ENCODE results near the gene ZNF699. TPM values are rescaled to one million over a fixed set of nuclear protein-coding genes. Genes with fewer than 3 reads are reported as not detected.
"Not testable (repeated sequence)": the region's sequence is repeated elsewhere in the genome, so short reads cannot be mapped to it uniquely, and the experiment has no call there.

The ZNF699 gene
- total RNA-seq, 1 donor from 2014 or later: 9.7 TPM

DNA sequence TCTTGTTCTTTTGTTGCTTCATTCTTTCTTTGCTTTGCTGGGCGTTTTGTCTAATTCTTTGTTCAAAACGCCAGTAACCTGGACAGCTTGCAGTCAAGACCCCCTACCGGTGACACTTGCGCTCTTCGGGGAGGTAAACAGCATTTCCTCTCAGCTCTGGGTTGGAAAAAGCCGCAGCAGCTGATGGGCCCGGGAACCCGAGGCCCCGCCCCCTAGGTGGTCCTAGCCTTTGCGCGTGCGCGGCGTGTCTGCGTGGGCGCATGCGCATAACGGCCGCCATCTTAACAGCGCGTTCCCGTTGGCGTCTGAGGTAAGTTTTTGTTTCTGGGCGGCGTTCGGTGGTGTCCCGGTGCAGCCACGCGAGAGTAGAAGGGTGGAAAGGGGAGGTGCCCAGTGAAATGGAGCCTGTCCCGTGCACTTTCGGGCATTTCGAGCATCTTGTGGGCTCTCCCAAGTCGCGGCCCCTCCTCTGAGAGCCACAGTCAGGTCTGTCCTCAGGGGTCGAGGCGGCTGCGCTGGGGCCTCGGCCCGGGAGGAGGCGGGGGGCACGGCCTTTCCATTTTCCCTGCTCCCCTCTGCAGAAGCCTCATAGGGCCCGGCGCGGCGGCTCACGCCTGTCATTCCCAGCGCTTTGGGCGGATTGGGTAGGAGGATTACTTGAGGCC, 14.4 kb upstream of the ZNF699 start, which contains the start of gene ZNF559:
Gene ZNF559 (plus strand): TSS at position 261 of the 665 bp plus-strand sequence. CDS start 14,371 bp downstream, outside the sequence.
- Mint-ChIP-seq H3K27ac (ENCODE audit: unreplicated experiment) (peak within 1 kb of the TSS; percentile 73), H3K4me3 (ENCODE audit: unreplicated experiment) (peak within 1 kb of the TSS; percentile 90), H3K27me3 (ENCODE audit: unreplicated experiment) (peaks cover 15% of the 10 kb centered on the region), H3K9me3 (ENCODE audit: unreplicated experiment) (peaks cover 26% of the 10 kb centered on the region), H3K4me1 (ENCODE audit: low read depth, unreplicated experiment) (peaks cover 4% of the 10 kb centered on the region), H3K36me3 (ENCODE audit: unreplicated experiment) (peaks cover 36% of the 10 kb centered on the region)
- TF ChIP-seq, protein P1, sequence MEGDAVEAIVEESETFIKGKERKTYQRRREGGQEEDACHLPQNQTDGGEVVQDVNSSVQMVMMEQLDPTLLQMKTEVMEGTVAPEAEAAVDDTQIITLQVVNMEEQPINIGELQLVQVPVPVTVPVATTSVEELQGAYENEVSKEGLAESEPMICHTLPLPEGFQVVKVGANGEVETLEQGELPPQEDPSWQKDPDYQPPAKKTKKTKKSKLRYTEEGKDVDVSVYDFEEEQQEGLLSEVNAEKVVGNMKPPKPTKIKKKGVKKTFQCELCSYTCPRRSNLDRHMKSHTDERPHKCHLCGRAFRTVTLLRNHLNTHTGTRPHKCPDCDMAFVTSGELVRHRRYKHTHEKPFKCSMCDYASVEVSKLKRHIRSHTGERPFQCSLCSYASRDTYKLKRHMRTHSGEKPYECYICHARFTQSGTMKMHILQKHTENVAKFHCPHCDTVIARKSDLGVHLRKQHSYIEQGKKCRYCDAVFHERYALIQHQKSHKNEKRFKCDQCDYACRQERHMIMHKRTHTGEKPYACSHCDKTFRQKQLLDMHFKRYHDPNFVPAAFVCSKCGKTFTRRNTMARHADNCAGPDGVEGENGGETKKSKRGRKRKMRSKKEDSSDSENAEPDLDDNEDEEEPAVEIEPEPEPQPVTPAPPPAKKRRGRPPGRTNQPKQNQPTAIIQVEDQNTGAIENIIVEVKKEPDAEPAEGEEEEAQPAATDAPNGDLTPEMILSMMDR (IDR thresholded peaks at IDR 0.05; ENCODE audit: partially characterized antibody, unreplicated experiment): peak; percentile 66
- peak; percentile 93 for DNase-seq

DNA sequence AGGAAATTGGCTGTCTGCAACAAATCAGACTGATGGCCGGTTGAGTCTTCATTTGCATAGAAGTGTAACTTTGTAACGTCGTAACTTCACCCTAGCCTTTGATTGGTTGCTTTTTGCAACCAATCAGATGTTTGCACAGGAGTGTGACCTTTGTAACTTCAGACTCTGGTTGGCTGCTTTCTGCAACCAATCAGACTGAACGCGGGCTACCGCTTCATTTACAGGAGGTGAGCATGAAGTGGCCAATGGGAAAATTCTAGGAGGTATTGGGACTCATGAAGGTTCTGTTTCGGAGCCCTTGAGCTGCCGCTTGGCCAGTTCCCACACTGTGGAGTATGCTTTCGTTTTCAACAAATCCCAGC, 13.9 kb upstream of the ZNF699 start:
- H3K36me3 Mint-ChIP-seq (ENCODE audit: unreplicated experiment): peaks cover 34% of the 10 kb centered on the region

DNA sequence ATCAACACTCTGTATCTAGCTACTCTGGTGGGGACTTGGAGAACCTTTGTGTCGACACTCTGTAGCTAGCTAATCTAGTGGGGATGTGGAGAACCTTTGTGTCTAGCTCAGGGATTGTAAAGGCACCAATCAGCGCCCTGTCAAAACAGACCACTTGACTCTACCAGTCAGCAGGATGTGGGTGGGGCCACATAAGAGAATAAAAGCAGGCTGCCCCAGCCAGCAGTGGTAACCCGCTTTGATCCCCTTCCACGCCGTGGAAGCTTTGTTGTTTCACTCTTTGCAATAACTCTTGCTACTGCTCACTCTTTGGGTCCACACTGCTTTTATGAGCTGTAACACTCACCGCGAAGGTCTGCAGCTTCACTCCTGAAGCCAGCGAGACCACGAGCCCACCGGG, 12.6 kb upstream of the ZNF699 start:
- not testable (repeated sequence) for H3K27ac Mint-ChIP-seq (ENCODE audit: unreplicated experiment); DNase-seq; H3K4me3 Mint-ChIP-seq (ENCODE audit: unreplicated experiment); H3K4me1 Mint-ChIP-seq (ENCODE audit: low read depth, unreplicated experiment)
- Mint-ChIP-seq H3K9me3 (ENCODE audit: unreplicated experiment) (peaks cover 21% of the 10 kb centered on the region), H3K36me3 (ENCODE audit: unreplicated experiment) (peaks cover 26% of the 10 kb centered on the region), H3K27me3 (ENCODE audit: unreplicated experiment) (peaks cover 15% of the 10 kb centered on the region)

More for the DNA sequence above, 13.9 kb upstream of the ZNF699 start:
- Mint-ChIP-seq H3K9me3 (ENCODE audit: unreplicated experiment) (peaks cover 26% of the 10 kb centered on the region), H3K27me3 (ENCODE audit: unreplicated experiment) (peaks cover 15% of the 10 kb centered on the region), H3K4me3 (ENCODE audit: unreplicated experiment) (peak overlapping the region; percentile 90), H3K4me1 (ENCODE audit: low read depth, unreplicated experiment) (peaks cover 4% of the 10 kb centered on the region), H3K27ac (ENCODE audit: unreplicated experiment) (peak overlapping the region; percentile 73)
- peak; percentile 27 for DNase-seq
- TF ChIP-seq, protein P1 (IDR thresholded peaks at IDR 0.05; ENCODE audit: partially characterized antibody, unreplicated experiment): no peak

DNA sequence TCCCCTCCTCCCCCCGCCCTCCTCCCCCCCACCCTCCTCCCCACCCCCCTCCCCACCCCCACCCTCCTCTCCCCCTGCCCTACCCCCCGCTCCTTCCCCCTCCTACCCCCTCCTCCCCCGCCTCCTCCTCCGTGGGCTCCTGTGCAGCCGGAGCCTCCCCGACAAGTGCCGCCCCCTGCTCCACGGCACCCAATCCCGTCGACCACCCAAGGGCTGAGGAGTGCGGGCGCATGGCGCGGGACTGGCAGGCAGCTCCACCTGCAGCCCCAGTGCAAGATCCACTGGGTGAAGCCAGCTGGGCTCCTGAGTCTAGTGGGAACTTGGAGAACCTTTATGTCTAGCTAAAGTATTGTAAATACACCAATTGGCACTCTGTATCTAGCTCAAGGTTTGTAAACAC, 12.1 kb upstream of the ZNF699 start:
- not testable (repeated sequence) for DNase-seq; H3K4me1 Mint-ChIP-seq (ENCODE audit: low read depth, unreplicated experiment); H3K4me3 Mint-ChIP-seq (ENCODE audit: unreplicated experiment); H3K27ac Mint-ChIP-seq (ENCODE audit: unreplicated experiment)
- Mint-ChIP-seq H3K9me3 (ENCODE audit: unreplicated experiment) (peaks cover 21% of the 10 kb centered on the region), H3K27me3 (ENCODE audit: unreplicated experiment) (peaks cover 15% of the 10 kb centered on the region), H3K36me3 (ENCODE audit: unreplicated experiment) (peaks cover 26% of the 10 kb centered on the region)

DNA sequence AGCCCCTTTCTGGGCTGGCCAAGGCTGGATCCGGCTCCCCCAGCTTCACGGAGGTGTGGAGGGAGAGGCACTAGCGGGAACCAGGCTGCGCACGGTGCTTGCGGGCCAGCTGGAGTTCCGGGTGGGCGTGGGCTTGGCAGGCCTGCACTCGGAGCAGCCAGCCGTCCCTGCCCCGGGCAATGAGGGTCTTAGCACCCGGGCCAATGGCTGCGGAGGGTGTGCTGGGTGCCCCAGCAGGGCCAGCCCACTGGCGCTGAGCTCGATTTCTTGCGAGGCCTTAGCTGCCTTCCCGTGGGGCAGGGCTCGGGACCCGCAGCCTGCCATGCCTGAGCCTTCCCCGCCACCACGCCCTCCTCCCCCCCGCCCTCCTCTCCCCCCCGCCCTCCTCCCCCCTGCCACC, 11.7 kb upstream of the ZNF699 start:
- TF ChIP-seq, protein P1 (IDR thresholded peaks at IDR 0.05; ENCODE audit: partially characterized antibody, unreplicated experiment): no peak
- peaks cover 15% of the 10 kb centered on the region for H3K27me3 Mint-ChIP-seq (ENCODE audit: unreplicated experiment)
- H3K4me1 Mint-ChIP-seq (ENCODE audit: low read depth, unreplicated experiment): peaks cover 4% of the 10 kb centered on the region
- H3K9me3 Mint-ChIP-seq (ENCODE audit: unreplicated experiment): peaks cover 21% of the 10 kb centered on the region
- DNase-seq: no peak
- H3K4me3 Mint-ChIP-seq (ENCODE audit: unreplicated experiment): no peak overlapping the region
- H3K36me3 Mint-ChIP-seq (ENCODE audit: unreplicated experiment): peaks cover 24% of the 10 kb centered on the region
- H3K27ac Mint-ChIP-seq (ENCODE audit: unreplicated experiment): no peak overlapping the region

DNA sequence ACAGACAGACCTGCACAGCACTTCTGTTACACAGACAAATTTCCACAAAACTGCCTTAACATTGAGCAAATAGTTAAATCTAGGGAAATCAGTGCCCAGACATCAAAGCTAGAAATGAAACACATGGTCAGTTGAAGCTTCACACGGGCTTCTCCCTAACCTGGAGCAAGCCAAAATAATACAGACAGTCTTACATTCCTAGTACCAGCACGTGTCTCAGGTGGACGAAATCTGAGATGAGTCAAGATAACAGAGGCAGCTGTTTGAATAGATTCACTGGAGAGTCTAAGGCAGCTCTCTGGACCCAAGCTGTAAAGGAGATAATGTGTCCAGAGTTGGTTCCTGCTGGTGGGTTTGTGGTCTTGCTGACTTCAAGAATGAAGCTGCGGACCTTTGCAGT, 4.1 kb upstream of the ZNF699 start:
- H3K9me3 Mint-ChIP-seq (ENCODE audit: unreplicated experiment): peaks cover 19% of the 10 kb centered on the region
- no peak overlapping the region for H3K27ac Mint-ChIP-seq (ENCODE audit: unreplicated experiment)
- H3K27me3 Mint-ChIP-seq (ENCODE audit: unreplicated experiment): peaks cover 4% of the 10 kb centered on the region

More for the DNA sequence above, 4.1 kb upstream of the ZNF699 start:
- DNase-seq: no peak
- no peaks in the 10 kb centered on the region for H3K4me1 Mint-ChIP-seq (ENCODE audit: low read depth, unreplicated experiment)
- TF ChIP-seq, protein P1 (IDR thresholded peaks at IDR 0.05; ENCODE audit: partially characterized antibody, unreplicated experiment): no peak
- no peak overlapping the region for H3K4me3 Mint-ChIP-seq (ENCODE audit: unreplicated experiment)
- peaks cover 17% of the 10 kb centered on the region for H3K36me3 Mint-ChIP-seq (ENCODE audit: unreplicated experiment)
